Hepatocyte (in vitro differentiated cells): ENCODE data around the gene RBM17. TPM values are rescaled to one million over a fixed set of nuclear protein-coding genes. Genes with fewer than 3 reads are reported as not detected.
"Not testable (repeated sequence)": the region's sequence is repeated elsewhere in the genome, so short reads cannot be mapped to it uniquely, and the experiment has no call there.

Source experiments
- DNase-seq: peaks from one replicate; pipeline ENCODE4 v3.0.0-alpha.2; 2016; ENCODE audit warnings: low spot score
- H2AFZ ChIP-seq: fragments of 200-600 bp; sonication (generic); 2 replicates; pipeline ENCODE4 v1.6.0; 2016; ENCODE audit warnings: antibody characterized with exemption, mild to moderate bottlenecking
- H3K27ac ChIP-seq: fragments of 200-600 bp; sonication (generic); 2 replicates; pipeline ENCODE4 v1.5.1; 2016; ENCODE audit warnings: mild to moderate bottlenecking
- H3K27me3 ChIP-seq: fragments of 200-600 bp; sonication (generic); 2 replicates; pipeline ENCODE4 v1.6.1; 2016
- H3K36me3 ChIP-seq: fragments of 200-600 bp; sonication (generic); replicated peaks from 2 replicates; pipeline ENCODE4 v1.5.1; 2016; ENCODE audit warnings: low read depth; ENCODE audit not compliant: insufficient read depth
- H3K4me1 ChIP-seq: fragments of 200-600 bp; sonication (generic); 2 replicates; pipeline ENCODE4 v1.5.1; 2016; ENCODE audit warnings: mild to moderate bottlenecking, moderate library complexity; ENCODE audit not compliant: insufficient read depth
- H3K4me2 ChIP-seq: fragments of 200-600 bp; sonication (generic); 2 replicates; pipeline ENCODE4 v1.6.0; 2016
- H3K4me3 ChIP-seq: fragments of 200-600 bp; sonication (generic); 2 replicates; pipeline ENCODE4 v1.5.1; 2016; ENCODE audit warnings: mild to moderate bottlenecking
- H3K79me2 ChIP-seq: fragments of 200-600 bp; sonication (generic); 2 replicates; pipeline ENCODE4 v1.6.0; 2017; ENCODE audit warnings: mild to moderate bottlenecking
- H3K9me2 ChIP-seq: fragments of 200-600 bp; sonication (generic); replicated peaks from 2 replicates; pipeline ENCODE4 v1.6.0; 2017; ENCODE audit warnings: mild to moderate bottlenecking; ENCODE audit not compliant: insufficient read depth
- H3K9me3 ChIP-seq: fragments of 200-600 bp; sonication (generic); 2 replicates; pipeline ENCODE4 v1.5.1; 2016; ENCODE audit warnings: low read depth, mild to moderate bottlenecking
- H4K20me1 ChIP-seq: fragments of 200-600 bp; sonication (generic); 2 replicates; pipeline ENCODE4 v1.6.0; 2016; ENCODE audit warnings: mild to moderate bottlenecking; ENCODE audit not compliant: insufficient read depth, poor library complexity, severe bottlenecking
- EZH2 ChIP-seq: fragments of 200-600 bp; sonication (generic); IDR thresholded peaks from 2 replicates; pipeline ENCODE4 v1.6.1; 2016; ENCODE audit warnings: antibody characterized with exemption, mild to moderate bottlenecking, borderline replicate concordance
- EZH2phosphoT487 ChIP-seq: fragments of 200-600 bp; sonication (generic); IDR thresholded peaks from one replicate; pipeline ENCODE4 v1.6.1; 2018; ENCODE audit warnings: antibody characterized with exemption, mild to moderate bottlenecking, low read depth, moderate library complexity; ENCODE audit not compliant: unreplicated experiment, severe bottlenecking
- WGBS: methylation state at CpG from one replicate; pipeline ENCODE4 v1.1.6; 2016; ENCODE audit warnings: low lambda C conversion rate; ENCODE audit errors: missing lambda C conversion rate; 5-methylcytosine and 5-hydroxymethylcytosine counted together
- microRNA-seq: library from miRNA; unstranded; fragments of <30 nt; microRNA quantifications from one replicate; pipeline ENCODE4, GENCODE V29; 2017
- polyA plus RNA-seq: library from polyadenylated mRNA; unstranded; fragments of >200 nt; fragmentation: Nextera tagmentation; extraction: Ambion mirVana; gene quantifications from 2 replicates; pipeline ENCODE4 v1.2.1, GENCODE V29; 2016
- small RNA-seq: library from RNA; depleted of rRNA; stranded (forward); fragments of <200 nt; gene quantifications from one replicate; pipeline ENCODE3, GENCODE V24; 2014
- total RNA-seq: library from RNA; depleted of rRNA; stranded (reverse); fragments of >200 nt; gene quantifications from 2 replicates; pipeline ENCODE4 v1.2.3, GENCODE V29; 2014
- TF ChIP-seq, protein P1 (sequence below): fragments of 200-600 bp; sonication (generic); IDR thresholded peaks from 2 replicates; pipeline ENCODE4 v1.5.1; 2016; ENCODE audit warnings: antibody characterized with exemption, mild to moderate bottlenecking; ENCODE audit not compliant: poor library complexity

Gene RBM17
- total and polyA plus RNA-seq, 2 experiments from 2014 or later, result 46.7 to 112 TPM

DNA sequence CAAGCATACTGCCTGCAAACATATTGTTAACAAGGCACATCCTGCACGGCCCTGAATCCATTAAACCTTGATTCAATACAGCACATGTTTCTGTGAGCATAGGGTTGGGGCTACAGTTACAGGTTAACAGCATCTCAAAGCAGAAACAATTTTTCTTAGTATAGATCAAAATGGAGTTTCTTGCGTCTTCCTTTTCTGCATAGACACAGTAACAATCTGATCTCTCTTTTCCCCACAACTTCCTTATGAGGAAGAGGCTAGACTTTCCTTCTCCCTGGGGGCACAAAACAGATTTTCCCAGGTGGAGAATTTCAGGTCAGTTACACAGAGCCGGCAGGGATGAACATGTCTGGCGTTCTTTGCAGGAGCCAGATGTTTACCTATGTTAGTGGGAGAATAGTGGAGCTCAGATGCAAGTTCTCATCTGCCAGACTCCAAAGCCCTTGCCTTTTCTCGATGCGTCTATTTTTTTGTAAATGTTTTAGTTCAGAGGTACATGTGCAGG lies 76.4 kb downstream of the RBM17 start:
- H3K27ac ChIP-seq, result peak overlapping the region; percentile 4
- no peak for TF ChIP-seq EZH2phosphoT487
- TF ChIP-seq, protein P1, sequence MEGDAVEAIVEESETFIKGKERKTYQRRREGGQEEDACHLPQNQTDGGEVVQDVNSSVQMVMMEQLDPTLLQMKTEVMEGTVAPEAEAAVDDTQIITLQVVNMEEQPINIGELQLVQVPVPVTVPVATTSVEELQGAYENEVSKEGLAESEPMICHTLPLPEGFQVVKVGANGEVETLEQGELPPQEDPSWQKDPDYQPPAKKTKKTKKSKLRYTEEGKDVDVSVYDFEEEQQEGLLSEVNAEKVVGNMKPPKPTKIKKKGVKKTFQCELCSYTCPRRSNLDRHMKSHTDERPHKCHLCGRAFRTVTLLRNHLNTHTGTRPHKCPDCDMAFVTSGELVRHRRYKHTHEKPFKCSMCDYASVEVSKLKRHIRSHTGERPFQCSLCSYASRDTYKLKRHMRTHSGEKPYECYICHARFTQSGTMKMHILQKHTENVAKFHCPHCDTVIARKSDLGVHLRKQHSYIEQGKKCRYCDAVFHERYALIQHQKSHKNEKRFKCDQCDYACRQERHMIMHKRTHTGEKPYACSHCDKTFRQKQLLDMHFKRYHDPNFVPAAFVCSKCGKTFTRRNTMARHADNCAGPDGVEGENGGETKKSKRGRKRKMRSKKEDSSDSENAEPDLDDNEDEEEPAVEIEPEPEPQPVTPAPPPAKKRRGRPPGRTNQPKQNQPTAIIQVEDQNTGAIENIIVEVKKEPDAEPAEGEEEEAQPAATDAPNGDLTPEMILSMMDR, result no peak
- no peak for TF ChIP-seq EZH2

DNA sequence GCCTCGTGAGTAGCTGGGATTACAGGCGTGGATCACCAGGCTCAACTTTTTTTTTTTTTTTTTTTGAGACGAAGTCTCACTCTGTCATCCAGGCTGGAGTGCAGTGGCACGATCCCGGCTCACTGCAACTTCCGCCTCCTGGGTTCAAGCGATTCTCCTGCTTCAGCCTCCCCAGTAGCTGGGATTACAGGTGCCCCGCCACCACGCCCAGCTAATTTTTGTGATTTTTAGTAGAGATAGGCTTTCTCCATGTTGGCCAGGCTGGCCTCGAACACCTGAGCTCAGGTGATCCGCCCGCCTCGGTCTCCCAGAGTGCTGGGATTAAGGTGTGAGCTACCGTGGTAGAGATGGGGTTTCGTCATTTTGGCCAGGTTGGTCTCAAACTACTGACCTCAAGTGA lies 77.1 kb downstream of the RBM17 start:
- H2AFZ ChIP-seq, H3K27ac ChIP-seq, H3K79me2 ChIP-seq, H3K27me3 ChIP-seq, H3K4me3 ChIP-seq, H3K4me2 ChIP-seq, H3K9me2 ChIP-seq, H3K9me3 ChIP-seq, DNase-seq, H3K36me3 ChIP-seq, H4K20me1 ChIP-seq: not testable (repeated sequence)
- WGBS, result 84% methylated on average over 14 of the region's 15 CpGs
- peaks cover 17% of the 10 kb centered on the region for H3K4me1 ChIP-seq

More for the DNA sequence above, 76.4 kb downstream of the RBM17 start:
- WGBS, result 26% methylated on average over 6 of the region's 6 CpGs
- H2AFZ ChIP-seq, result no peak overlapping the region
- H3K4me3 ChIP-seq, result no peak overlapping the region
- H4K20me1 ChIP-seq, result no peaks in the 10 kb centered on the region
- H3K4me2 ChIP-seq, result peak overlapping the region; percentile 85
- peaks cover 10% of the 10 kb centered on the region for H3K79me2 ChIP-seq
- no peaks in the 10 kb centered on the region for H3K36me3 ChIP-seq
- H3K4me1 ChIP-seq, result peaks cover 11% of the 10 kb centered on the region
- no peak for DNase-seq
- no peaks in the 10 kb centered on the region for H3K9me2 ChIP-seq
- no peaks in the 10 kb centered on the region for H3K9me3 ChIP-seq
- no peaks in the 10 kb centered on the region for H3K27me3 ChIP-seq

Small RNA genes lying within 50 kb of the gene (microRNA-seq; reads per million reads assigned to microRNA genes)
- gene MIR3155A (not detected), gene MIR3155B (not detected)

Small RNA genes lying within 50 kb of the gene (small RNA-seq; reads per million reads assigned to genes)
- 0.16 reads per million for gene MIR3155A

Other genes with a start within 250 kb of the RBM17 start
- gene ANKRD16, start 199.1 kb upstream of the RBM17 start, total RNA-seq, result 4.6 and 6.8 TPM in 2 replicates
- 11.5 and 15.7 TPM in 2 replicates for gene ANKRD16, start 199.1 kb upstream of the RBM17 start, polyA plus RNA-seq
- 66.1 and 66.4 TPM in 2 replicates for gene FBH1, start 198.8 kb upstream of the RBM17 start, total RNA-seq
- gene FBH1, start 198.8 kb upstream of the RBM17 start, polyA plus RNA-seq, result 72.9 and 80.3 TPM in 2 replicates
- 2.4 and 4.1 TPM in 2 replicates for gene IL15RA, start 111.5 kb upstream of the RBM17 start, total RNA-seq
- 3.8 and 4.2 TPM in 2 replicates for gene IL15RA, start 111.5 kb upstream of the RBM17 start, polyA plus RNA-seq
- not detected in 2 replicates for gene IL2RA, start 26.7 kb upstream of the RBM17 start, total RNA-seq
- not detected in 2 replicates for gene IL2RA, start 26.7 kb upstream of the RBM17 start, polyA plus RNA-seq
- 15.4 and 21.6 TPM in 2 replicates for gene PFKFB3, start 113.9 kb downstream of the RBM17 start, total RNA-seq
- gene PFKFB3, start 113.9 kb downstream of the RBM17 start, polyA plus RNA-seq, result 26.2 and 35.2 TPM in 2 replicates